WTC11 (cell line): ENCODE measurements around the gene PTP4A2. TPM values are rescaled to one million over a fixed set of nuclear protein-coding genes. Genes with fewer than 3 reads are reported as not detected.

Source experiments
- ATAC-seq: fragments of 200-7000 bp; cut with Tn5 transposase; 2 replicates; pipeline ENCODE4 v1.10.0; 2021; ENCODE audit warnings: mild to moderate bottlenecking, moderate library complexity
- CTCF ChIA-PET: fragments of 300-600 bp; sonication (Branson Sonifier 250); formaldehyde crosslinking; loops from one replicate; lab custom pipeline; 2021; ENCODE audit warnings: antibody characterized with exemption; lab: Charles Lee
- POLR2A ChIA-PET: fragments of 350-600 bp; sonication (Branson Sonifier 250); formaldehyde crosslinking; loops from one replicate; lab custom pipeline; 2021; ENCODE audit warnings: antibody characterized with exemption; lab: Charles Lee
- DNase-seq: peaks from one replicate; pipeline ENCODE4 v3.0.0; 2021; ENCODE audit warnings: low spot score
- H3K27ac Mint-ChIP-seq: 2 replicates; pipeline ENCODE4 v1.8.0; 2021; ENCODE audit warnings: mixed read lengths
- H3K27me3 Mint-ChIP-seq: 2 replicates; pipeline ENCODE4 v1.8.0; 2021; ENCODE audit warnings: low read depth, mild to moderate bottlenecking, moderate library complexity, mixed read lengths
- H3K36me3 Mint-ChIP-seq: 2 replicates; pipeline ENCODE4 v1.8.0; 2021; ENCODE audit warnings: mixed read lengths
- H3K4me1 Mint-ChIP-seq: 2 replicates; pipeline ENCODE4 v1.8.0; 2022; ENCODE audit warnings: mixed read lengths
- H3K4me3 Mint-ChIP-seq: 2 replicates; pipeline ENCODE4 v1.8.0; 2021; ENCODE audit warnings: mild to moderate bottlenecking, moderate library complexity, mixed read lengths
- H3K9me3 Mint-ChIP-seq: 2 replicates; pipeline ENCODE4 v1.8.0; 2021; ENCODE audit warnings: mixed read lengths
- AFF4 ChIP-seq: sonication (generic); formaldehyde crosslinking; IDR thresholded peaks from 2 replicates; pipeline ENCODE4 v1.8.1; 2023; ENCODE audit warnings: mild to moderate bottlenecking, missing genetic modification reagents, borderline replicate concordance
- AR ChIP-seq: fragments of 250-450 bp; sonication (Bioruptor Pico); IDR thresholded peaks from 2 replicates; pipeline ENCODE4 v1.9.0; 2021; ENCODE audit warnings: mild to moderate bottlenecking
- ATF3 ChIP-seq: sonication (generic); formaldehyde crosslinking; conservative IDR thresholded peaks from 2 replicates; pipeline ENCODE4 v1.8.1; 2022; ENCODE audit warnings: mild to moderate bottlenecking, missing genetic modification reagents
- ERG ChIP-seq: fragments of 250-450 bp; sonication (Bioruptor Pico); IDR thresholded peaks from 2 replicates; pipeline ENCODE4 v1.8.0; 2021; ENCODE audit warnings: mild to moderate bottlenecking
- ETV6 ChIP-seq: sonication (generic); formaldehyde crosslinking; IDR thresholded peaks from 2 replicates; pipeline ENCODE4 v1.8.1; 2022; ENCODE audit warnings: mild to moderate bottlenecking, missing genetic modification reagents
- HMGXB4 ChIP-seq: sonication (generic); formaldehyde crosslinking; IDR thresholded peaks from 2 replicates; pipeline ENCODE4 v1.8.1; 2023; ENCODE audit warnings: mild to moderate bottlenecking, moderate library complexity, missing genetic modification reagents
- IRF2 ChIP-seq: sonication (generic); formaldehyde crosslinking; IDR thresholded peaks from 2 replicates; pipeline ENCODE4 v1.8.0; 2022; ENCODE audit warnings: low read depth, missing genetic modification reagents, borderline replicate concordance
- JAZF1 ChIP-seq: fragments of 250-450 bp; sonication (Bioruptor Pico); IDR thresholded peaks from 2 replicates; pipeline ENCODE4 v1.9.0; 2021; ENCODE audit warnings: moderate library complexity, mild to moderate bottlenecking, inconsistent platforms
- NR1H2 ChIP-seq: sonication (generic); formaldehyde crosslinking; IDR thresholded peaks from 2 replicates; pipeline ENCODE4 v1.9.0; 2021; ENCODE audit warnings: mild to moderate bottlenecking, moderate library complexity, missing genetic modification reagents
- NR2C2 ChIP-seq: sonication (generic); formaldehyde crosslinking; IDR thresholded peaks from 2 replicates; pipeline ENCODE4 v1.8.0; 2022; ENCODE audit warnings: mild to moderate bottlenecking, missing genetic modification reagents
- PRDM15 ChIP-seq: sonication (generic); formaldehyde crosslinking; IDR thresholded peaks from 2 replicates; pipeline ENCODE4 v1.8.0; 2022; ENCODE audit warnings: missing genetic modification reagents
- USF1 ChIP-seq: sonication (generic); formaldehyde crosslinking; IDR thresholded peaks from 2 replicates; pipeline ENCODE4 v1.8.0; 2022; ENCODE audit warnings: mild to moderate bottlenecking, missing genetic modification reagents
- ZMAT4 ChIP-seq: fragments of 250-450 bp; sonication (Bioruptor Pico); IDR thresholded peaks from 2 replicates; pipeline ENCODE4 v1.9.0; 2021; ENCODE audit warnings: mild to moderate bottlenecking
- ZNF396 ChIP-seq: fragments of 250-450 bp; sonication (Bioruptor Pico); IDR thresholded peaks from 2 replicates; pipeline ENCODE4 v1.8.0; 2021; ENCODE audit warnings: mild to moderate bottlenecking, moderate library complexity, borderline replicate concordance
- total RNA-seq: library from RNA; stranded (reverse); gene quantifications from 3 replicates; pipeline ENCODE4 v1.2.3, GENCODE V29; 2021

PTP4A2 gene
- total RNA-seq, 1 experiment from 2014 or later: 172 TPM

- TF ChIP-seq AR (CRISPR knock-in tag) (no peak), ZNF396 (CRISPR knock-in tag) (no peak), ATF3 (CRISPR knock-in tag) (no peak), ETV6 (CRISPR knock-in tag) (peak; percentile 46; the same call in 1 of the 2 replicates), USF1 (CRISPR knock-in tag) (no peak), NR2C2 (CRISPR knock-in tag) (no peak), JAZF1 (CRISPR knock-in tag) (no peak)
These were observed 39.4 kb upstream of the PTP4A2 start (continued) for GRCh38 chr1:31977385-31978131.

GRCh38 chr1:31976401-31976800 lies 38.2 kb upstream of the PTP4A2 start:
- H3K27me3 Mint-ChIP-seq: no peaks in the 10 kb centered on the region
- H3K27ac Mint-ChIP-seq: no peak overlapping the region
- no peaks in the 10 kb centered on the region for H3K9me3 Mint-ChIP-seq
- no peaks in the 10 kb centered on the region for H3K36me3 Mint-ChIP-seq
- ATAC-seq (no peak), DNase-seq (no peak)
- TF ChIP-seq IRF2 (CRISPR knock-in tag): no peak
- no peak for TF ChIP-seq AFF4 (CRISPR knock-in tag)
- TF ChIP-seq HMGXB4 (CRISPR knock-in tag): no peak
- TF ChIP-seq ZMAT4 (CRISPR knock-in tag): no peak
- TF ChIP-seq PRDM15 (CRISPR knock-in tag): no peak
- TF ChIP-seq ERG (CRISPR knock-in tag): no peak
- TF ChIP-seq NR1H2 (CRISPR knock-in tag): no peak
- peaks cover 11% of the 10 kb centered on the region for H3K4me1 Mint-ChIP-seq
- no peak overlapping the region for H3K4me3 Mint-ChIP-seq
- CTCF ChIA-PET: interaction anchor here (0.8 to 2.6 kb wide), 3 partner anchors 12 to 603 kb away, joined by 4 to 43 read pairs (median 7); no protein-coding TSS in a partner anchor
- POLR2A ChIA-PET: no interaction called here
